Middle frontal gyrus (tissue), 1 donor: Measurements from ENCODE around the gene TIPARP.
"Not testable (repeated sequence)": the region's sequence is repeated elsewhere in the genome, so short reads cannot be mapped to it uniquely, and the experiment has no call there.

Experiments used
- DNase-seq: peaks from one replicate; pipeline ENCODE4 v3.0.0-alpha.2; 2015; ENCODE audit warnings: low spot score; ENCODE audit errors: extremely low spot score

TIPARP gene

DNA sequence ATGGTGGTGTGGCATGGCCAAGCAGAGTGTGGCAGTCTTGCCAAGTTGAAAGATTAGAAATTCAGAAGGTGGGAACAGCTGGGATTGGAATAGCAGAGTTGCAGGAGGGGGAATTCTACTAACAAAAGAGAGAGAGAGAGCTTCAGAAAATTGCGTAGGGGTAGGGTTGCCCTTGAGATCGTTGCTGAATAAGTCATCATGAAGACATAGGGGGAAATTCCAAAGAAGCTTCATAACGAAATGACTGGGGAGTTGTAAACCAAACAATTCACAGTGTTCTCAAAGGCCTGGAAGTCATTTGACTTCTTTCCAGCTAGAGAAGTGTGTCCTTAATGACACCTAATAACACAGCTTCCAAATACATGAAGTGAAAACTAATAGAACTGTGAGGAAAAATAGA is 26.3 kb upstream of the TIPARP start:
- DNase-seq = no peak

DNA sequence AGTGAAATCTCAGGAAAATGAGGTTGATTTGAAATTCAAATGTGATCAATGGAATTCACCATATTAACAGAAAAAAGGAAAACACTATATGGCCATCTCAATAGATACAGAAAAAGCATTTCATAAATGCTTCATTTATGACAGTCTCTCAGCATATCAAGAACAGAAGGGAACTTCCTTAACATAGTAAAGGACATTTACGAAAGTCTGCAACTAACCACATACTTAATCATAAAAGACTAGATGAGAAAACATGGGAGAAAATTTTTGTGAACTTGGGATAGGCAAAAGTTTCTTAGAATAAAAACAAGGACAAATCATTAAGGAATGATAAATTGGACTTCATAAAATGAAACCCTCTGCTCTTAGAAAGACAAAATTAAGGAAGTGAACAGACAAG is 24.7 kb upstream of the TIPARP start:
- DNase-seq = no peak

DNA sequence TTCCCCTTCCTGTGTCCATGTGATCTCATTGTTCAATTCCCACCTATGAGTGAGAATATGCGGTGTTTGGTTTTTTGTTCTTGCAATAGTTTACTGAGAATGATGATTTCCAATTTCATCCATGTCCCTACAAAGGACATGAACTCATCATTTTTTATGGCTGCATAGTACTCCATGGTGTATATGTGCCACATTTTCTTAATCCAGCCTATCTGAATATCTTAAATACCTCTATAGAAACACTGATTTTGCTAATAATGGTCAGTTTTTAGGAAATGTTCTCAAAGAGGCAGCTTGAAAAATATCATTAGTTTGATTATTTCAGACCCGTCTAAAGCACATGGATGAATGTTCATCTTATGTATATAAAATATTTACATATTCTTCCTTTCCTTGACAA is 21.7 kb upstream of the TIPARP start:
- not testable (repeated sequence) for DNase-seq

DNA sequence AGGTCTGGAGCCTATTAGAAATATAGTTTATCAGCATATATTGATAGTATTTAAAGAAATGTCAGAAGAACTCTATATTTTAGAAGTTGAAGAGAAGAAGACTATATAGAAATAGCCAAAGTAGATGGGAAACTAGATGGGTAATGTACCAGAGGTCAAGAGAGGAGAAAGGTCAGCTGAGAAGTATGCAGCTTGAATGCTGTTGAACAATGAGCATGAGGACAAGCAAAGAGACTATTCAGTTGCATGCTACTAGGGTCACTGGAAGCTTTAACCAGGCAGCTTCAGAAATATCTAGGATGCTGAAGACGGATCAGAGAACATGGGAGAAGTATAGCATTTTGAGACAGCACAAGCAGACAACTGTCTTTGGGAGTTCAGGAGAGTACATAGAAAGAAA is 19.6 kb upstream of the TIPARP start:
- no peak for DNase-seq

DNA sequence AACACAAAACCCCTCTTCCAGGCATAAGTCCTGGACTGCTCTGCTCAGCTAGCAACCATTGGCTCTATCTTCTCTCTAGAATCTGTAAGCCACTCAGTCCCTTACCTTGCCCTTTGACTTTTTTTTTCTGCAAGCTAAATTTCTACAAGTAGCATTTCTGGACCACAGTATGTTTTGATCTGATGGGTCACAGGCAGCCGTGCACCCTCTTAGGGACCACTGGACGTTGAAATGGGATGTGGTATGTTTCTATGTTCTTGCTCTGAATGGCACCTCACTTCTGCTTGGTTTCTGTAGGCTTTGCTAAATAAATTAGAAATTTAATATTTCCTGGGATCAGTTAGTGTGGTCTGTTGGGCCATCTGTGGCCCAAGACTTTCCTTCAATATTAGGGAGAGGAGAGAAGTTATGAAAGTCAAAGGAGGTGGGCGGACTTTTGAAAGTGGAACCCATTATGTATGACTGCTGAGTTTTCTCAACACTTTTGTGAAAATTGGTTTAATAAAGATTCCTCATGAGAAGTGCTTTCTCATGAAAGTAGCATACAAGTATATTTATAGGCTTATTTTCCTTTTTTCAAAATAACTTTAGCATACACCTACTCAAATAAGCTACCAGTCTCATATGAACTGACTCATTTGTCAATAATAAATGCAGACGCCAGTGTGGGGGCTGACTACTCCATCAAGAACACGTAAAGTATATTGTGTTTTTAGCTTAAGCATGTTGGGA is 18.4 kb upstream of the TIPARP start:
- DNase-seq = no peak

DNA sequence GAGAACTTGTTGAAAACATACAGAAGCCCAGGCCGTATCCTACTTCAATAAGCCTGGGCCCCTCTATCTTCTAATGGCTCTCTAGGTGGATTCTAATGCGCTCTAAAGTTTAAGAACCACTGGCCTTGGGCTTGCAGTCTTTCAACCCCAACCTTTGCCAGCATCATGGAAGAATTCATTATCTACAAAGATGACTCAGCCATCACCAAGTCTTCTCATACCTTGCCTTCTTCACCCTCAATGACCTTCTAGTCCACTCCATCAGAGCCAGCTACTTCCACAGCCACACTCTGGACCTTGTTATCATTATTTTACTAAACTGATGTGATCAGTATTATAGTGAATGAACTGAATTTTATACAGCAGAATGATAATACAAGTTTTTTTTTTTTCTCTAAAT is 16.9 kb upstream of the TIPARP start:
- DNase-seq = no peak

DNA sequence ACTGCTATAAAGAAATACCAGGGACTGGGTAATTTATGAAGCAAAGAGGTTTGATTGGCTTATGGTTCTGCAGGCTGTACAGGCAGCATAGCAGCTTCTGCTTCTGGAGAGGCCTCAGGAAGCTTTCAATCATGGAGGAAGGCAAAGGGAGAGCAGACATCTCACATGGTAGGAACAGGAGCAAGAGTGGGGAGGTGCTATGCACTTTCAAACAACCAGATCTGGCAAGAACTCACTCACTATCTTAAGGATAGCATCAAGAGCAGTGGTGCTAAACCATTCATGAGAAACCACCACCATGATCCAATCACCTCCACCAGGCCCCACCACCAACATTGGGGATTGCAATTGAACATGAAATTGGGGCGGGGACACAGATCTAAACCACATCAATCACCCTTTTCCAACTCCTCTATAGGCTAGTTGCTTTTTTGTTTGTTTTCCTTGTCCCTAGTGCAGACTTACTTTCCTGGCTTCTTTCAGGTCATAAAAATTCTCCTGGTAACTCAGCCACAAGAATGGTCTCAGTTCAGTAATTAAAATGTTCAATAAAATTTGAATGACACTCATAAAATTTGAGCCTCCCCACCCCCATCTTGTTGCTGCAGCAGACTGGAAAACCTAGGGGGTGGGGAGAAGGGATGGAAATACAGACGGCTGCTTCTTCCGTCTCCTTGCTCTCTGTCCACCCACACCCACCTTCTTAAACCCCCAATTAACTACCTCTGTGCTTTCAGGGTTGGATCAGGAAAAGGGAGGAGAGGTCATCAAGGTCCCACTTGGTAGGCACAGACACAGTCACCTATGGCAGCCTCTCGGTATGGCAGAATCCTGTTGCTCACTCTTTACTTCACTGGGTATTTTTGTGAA is 16.3 kb upstream of the TIPARP start:
- DNase-seq = no peak

DNA sequence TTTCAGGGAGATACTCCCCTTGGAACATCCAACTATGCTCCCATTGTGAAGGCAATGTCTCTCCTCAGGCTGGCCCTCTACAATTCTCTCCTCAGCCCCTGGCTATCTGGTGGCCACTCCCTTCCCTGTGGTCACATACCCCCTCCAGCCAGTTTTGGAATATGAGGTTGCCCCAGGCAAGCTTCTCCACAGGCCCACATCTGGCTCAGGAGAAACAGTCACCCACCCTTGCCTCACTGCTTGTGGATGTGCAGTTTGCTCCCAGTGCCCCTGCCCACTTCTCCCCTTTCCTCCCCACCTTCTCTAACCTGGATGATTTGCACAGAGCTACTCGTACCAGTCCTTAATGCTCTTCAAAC is 15.7 kb upstream of the TIPARP start:
- no peak for DNase-seq

DNA sequence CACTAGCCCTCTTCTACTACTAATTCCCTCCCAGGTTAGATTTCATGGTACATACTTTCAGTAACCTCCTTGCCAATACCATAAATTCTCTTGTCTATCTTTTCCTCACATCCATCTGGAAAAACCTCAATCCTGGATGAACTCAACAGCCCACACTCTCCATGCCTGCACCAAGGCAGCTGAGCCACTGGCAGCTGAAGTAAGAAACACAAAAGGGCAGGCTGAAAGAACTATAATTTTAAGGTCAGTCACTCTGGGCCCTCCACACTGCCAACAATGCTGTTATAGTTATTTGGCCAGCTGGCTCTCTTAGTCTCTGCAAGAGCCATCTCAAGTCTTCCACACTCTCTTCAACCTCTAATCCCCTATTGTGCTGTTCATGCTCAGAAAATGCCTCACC is 15.1 kb upstream of the TIPARP start:
- no peak for DNase-seq

DNA sequence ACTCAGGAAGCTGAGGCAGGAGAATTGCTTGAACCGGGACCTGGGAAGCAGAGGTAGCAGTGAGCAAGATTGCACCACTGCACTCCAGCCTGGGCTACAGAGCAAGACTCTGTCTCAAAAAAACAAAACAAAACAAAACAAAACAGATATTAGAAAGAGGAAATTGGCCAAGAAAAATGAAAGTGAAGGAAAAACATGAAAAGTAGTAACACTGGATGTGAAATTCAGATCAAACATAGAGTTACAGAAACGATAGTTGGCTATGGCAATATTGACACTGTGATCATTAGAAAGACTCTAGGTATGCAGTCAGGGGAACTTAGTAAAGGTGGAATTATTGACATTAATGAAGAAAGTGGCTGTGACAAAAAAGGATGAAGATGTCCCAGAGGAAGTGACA is 13.2 kb upstream of the TIPARP start:
- DNase-seq = no peak

DNA sequence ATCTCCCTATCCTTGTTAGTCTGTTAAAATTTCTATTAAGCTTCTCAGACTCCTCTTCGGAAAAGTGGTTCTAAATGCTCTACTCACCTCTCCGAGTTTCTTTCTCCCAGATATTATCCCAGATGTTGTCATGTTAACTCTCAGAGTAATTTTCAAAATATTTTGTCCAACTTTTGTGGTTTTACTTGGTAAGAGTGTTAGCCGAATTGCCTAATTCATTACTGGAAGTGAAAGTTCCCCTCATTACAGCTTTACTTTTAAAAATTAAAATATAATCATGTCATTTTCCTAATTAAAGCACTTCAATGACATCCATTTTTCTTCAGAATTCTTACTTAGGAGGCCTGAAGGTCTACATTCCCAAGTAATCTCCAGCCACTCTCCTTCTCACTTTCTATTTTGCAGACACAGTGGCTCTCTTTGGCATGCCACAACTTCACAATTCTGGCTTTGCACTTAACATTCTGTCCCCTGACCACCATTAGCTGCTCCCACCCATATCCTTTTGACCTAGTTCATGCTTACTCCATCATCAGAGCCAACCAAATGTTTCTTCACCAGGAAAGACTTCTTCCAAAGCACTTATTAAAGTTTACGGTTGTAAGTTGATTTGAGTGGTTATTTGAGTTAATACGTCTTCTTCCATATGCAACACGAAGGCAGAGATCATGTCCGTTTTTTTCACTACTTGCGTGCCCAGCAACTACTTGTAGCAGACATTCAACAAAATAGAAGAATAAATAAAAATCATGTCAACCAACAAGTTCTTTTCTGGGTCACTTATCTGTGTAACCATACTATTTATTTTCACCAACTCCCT is 10.2 kb upstream of the TIPARP start:
- no peak for DNase-seq

DNA sequence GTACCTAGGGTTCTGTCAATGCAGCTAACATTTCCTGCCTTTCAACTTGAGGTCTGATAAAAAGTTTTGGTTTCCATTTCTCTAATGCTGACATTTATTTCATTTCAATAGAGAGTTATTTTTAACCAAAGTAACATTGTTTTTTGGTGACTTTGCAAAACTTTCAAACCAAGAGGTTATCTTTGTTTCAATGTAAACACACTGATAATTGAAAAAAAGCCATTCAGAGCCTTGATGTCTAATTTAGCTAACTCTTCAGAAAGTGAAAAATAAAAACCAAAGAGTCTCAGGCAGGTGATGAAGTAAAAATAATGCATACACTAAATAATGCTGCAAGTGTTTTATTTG is 9.6 kb upstream of the TIPARP start:
- DNase-seq = no peak

DNA sequence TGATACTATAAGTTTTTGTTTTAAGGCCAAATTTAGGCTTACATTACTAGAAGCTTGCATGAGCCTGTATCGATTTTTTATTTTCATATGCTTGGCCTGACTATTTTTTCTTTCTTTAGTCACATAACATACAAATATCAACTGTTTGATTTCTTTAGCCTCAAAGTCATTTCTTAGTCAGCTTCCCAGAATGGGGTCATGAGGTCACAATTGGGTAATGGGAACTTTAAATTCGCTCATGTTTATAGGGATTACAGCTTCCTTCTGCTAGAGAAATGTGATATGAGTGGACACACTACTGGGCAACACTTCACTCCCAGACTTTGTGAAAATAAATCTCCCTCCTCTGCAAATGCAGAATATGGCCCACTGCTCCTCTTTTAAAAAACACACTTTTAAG is 9.1 kb upstream of the TIPARP start:
- DNase-seq = no peak

DNA sequence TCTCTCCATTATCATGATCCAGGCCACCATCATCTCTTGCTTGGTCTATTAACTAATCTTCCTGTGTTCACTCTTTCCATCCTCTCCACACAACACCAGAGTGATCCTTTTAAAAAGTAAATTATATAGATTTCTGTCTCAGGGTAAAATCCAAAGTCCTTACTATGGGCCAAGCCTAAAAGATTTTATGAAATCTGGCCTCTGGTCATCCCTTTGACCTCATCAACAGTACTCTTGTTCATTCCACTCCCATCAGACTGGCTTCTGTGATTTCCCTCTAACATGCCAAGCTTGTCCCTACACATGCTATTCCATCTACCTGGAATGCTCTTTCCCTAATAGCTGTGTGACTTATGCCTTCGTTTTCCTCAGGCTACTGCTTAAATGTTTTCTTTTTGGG is 8.3 kb upstream of the TIPARP start:
- no peak for DNase-seq

DNA sequence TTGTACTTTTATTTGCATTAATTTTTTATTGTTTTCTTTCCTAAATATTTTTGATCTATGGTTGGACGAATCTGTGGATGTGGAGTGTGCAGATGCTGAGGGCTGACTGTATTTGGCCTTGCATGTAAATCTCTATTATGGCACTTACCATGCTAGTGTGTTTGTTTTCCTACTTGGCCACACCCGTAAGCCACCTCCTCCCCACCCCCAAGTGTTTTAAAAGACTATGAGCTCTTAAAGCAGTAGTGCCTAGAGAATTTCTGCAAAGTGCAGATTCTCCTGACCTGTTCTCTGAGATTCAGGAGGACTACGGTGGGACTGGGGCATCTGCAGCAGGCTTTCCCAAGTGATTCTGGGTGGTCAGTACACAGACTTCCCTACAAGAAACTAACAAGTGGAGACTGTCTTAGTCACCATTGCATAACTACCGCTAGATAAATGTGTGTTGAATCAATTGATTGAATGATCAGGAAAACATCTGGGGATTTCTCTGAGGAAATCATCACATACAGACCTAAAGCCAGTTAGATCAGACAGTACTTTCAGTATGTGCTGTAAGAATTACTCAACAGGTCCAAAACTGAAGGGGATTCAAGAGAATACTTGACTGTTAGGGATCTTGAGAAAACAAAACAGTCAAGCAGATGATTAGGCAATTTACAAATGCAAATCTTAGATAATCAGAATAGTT is 6.2 kb upstream of the TIPARP start:
- no peak for DNase-seq

DNA sequence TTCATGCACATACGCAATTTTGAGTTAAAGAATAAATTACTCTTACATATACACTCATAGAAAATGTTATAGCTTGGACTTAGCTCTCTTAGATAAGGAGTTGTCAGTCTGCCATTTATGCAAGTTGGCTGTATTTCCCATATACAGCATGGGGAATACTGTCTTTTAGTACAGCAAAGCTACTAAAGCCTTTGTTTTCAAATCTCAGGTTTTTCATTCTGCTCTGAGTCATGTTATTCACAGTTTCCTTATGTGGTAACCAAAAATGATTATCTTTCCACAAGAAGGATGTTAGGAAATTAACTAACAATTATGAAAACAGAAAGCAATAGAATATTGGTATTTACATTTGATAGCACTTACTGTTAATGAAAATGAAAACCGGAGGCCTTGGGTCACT is 4.3 kb upstream of the TIPARP start:
- no peak for DNase-seq

DNA sequence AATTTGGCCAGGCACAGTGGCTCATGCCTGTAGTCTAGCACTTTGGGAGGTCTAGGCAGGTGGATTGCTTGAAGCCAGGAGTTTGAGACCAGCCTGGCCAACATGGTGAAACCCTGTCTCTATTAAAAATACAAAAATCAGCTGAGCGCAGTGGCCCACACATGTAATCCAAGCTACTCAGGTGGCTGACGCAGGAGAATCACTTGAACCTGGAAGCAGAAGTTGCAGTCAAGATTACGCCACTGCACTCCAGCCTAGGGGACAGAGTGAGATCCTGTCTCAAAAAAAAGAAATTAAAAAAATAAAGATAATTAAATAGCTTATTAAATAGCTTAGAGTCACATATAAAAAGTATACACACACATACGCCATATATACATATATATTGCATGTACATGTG is 3.7 kb upstream of the TIPARP start:
- no peak for DNase-seq

DNA sequence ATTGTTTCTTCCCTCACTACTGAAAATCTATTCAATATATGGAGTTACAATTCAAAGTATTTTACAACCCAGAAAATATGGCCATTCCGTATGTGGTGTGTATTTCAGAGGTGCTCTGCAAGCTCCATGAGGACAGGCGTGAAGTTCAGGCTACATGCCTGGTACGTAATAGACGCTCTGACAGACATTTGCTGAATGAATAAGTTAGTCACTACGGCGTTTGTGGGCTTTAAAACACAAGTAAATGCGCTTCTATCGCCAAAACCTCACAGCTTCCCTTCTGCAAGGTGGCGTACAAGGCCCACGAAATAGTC is 701 bp upstream of the TIPARP start:
- DNase-seq = no peak

DNA sequence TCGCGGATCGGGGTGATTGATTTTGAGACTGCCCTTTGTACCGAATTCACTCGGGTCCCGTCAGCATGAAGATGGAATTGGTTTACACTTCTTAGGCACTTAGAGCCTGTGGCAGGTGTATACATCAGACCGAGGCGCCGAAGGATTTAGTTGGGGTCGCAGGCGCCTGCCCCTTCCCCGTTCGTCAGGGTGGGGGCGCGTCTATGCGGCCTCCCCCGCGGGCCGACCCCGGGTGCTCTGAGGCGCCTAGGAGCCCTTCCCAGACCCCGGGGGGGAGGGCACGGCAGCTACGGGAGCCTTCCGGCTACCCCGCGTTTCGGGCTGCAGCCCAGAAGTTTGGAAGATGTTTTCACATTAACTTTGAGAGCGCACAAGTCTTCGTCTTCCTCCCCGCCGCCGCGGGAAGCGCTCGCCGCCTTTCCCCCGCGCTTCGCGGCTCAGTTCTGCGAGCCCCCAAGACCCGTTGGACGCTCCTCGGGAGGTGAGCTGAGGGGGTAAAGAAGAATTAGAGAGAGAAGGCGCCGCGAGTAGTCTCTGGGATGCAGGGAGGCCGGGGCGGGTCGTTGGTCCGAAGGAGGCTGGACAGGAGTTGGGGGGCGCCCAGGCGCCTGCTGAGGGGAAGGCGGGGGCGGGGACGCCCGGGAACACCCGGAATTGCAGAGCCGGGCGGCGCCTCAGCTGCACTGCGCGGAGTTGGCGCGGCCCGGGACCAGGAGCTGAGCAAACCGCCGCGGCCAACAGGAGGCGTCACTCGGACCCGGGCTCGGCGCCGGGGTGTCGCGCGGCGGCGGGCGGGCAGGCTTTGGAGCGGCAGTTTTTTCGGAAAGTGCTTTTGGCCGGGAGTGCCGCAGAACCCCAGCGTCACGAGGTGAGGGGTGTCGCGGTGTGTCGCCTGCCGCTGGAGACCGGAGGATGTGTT is 780 bp downstream of the TIPARP start:
- no peak for DNase-seq

DNA sequence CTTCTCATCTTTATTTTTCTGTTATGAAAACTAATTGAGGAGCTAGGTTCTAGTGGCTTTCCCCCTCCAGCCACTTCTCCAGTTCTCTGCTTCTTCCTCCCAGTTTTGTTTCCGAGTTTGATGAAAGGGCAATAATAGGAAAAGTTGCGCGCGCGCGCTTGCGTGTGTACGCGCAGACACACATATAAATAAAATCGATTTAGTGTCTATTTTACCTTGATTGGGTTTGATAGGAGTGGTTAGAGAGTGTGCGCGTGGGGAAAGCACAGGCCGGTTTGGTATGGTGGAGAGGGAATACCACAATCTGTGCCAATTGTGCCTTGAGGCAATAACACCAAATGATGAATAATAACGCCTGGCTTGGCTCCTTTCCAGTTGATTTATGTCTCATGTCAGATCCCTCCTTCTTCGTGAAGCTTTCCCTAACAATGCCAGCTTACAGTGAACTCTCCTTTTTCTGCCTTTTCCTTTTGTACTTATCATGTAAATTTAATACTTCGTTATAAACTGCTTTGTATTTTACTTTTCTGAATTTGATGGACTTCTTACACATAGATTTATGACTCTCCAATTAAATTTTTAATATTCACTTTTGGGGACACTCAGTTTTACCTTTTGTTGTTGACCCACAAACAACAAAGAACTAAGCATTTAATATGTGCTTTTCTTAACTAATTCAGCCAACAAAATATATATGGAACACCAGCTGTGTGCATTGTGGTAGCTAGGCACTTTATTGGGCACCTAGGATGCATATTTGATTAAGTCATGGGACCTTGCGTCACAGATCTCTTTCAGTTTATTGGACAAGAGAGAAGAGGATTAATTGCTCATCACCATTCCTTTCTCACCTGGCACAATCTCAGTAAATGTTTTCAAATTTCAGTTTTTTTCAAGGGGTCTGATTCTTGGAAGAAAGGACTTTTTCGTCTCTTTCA is 1.7 kb downstream of the TIPARP start:
- DNase-seq = no peak
